ENCODE measurements around the gene SLC66A3.
"Not testable (repeated sequence)": the region's sequence is repeated elsewhere in the genome, so short reads cannot be mapped to it uniquely, and the experiment has no call there.

SLC66A3 gene

DNA sequence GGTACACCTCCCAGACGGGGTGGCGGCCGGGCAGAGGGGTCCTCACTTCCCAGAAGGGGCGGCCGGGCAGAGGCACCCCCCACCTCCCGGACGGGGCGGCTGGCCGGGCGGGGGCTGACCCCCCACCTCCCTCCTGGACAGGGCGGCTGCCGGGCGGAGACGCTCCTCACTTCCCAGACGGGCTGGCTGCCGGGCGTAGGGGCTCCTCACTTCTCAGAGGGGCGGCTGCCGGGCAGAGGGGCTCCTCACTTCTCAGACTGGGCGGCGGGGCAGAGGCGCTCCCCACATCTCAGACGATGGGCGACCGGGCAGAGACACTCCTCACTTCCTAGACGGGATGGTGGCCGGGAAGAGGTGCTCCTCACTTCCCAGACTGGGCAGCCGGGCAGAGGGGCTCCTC, 9.8 kb downstream of the SLC66A3 start:
- not testable (repeated sequence) for H3K4me3 Mint-ChIP-seq; H3K36me3 Mint-ChIP-seq; H3K27ac Mint-ChIP-seq; H3K9me3 Mint-ChIP-seq (ENCODE audit: low read depth); H3K27me3 Mint-ChIP-seq
- peaks cover 11% of the 10 kb centered on the region for H3K4me1 Mint-ChIP-seq (ENCODE audit: low read depth)

DNA sequence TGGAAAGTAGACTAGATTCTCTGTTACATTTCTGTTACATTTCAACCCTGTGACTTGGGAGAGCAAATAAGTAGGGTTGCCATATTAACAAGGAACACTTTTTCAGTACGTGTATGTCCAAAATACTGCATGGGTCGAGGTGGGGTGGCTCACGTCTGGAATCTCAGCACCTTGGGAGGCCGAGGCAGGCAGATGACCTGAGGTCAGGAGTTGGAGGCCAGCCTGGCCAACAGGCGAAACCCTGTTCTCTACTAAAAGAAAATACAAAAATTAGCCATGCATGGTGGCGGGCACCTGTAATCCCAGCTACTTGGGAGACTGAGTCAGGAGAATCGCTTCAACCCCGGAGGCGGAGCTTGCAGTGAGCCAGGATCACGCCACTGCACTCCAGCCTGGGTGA, 11.2 kb downstream of the SLC66A3 start:
- Mint-ChIP-seq H3K9me3 (ENCODE audit: low read depth) (no peaks in the 10 kb centered on the region), H3K4me3 (no peak overlapping the region), H3K36me3 (peaks cover 6% of the 10 kb centered on the region), H3K27ac (no peak overlapping the region), H3K4me1 (ENCODE audit: low read depth) (no peaks in the 10 kb centered on the region), H3K27me3 (no peaks in the 10 kb centered on the region)

DNA sequence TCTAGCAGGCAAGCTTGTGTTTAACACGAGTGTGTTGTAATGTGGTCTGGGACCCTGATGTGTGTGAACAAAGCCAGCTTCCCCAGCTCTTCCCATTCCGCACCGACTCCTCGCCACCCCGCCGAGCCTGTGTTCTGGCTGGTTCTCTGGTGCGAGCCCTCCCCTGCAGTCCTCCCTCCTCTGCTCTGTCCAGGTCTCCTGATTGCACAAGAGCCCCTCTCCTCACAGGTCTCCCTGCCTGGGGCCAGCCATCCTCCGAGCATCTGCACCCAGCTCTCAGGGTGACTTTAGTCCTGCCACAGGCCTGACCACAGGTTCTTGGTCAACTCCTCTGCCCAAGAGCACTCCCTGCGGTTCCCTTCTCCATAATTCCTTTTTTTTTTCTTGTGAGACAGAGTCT, 13.2 kb downstream of the SLC66A3 start:
- Mint-ChIP-seq H3K36me3 (peaks cover 4% of the 10 kb centered on the region), H3K4me1 (ENCODE audit: low read depth) (no peaks in the 10 kb centered on the region), H3K4me3 (no peak overlapping the region), H3K27ac (no peak overlapping the region), H3K27me3 (no peaks in the 10 kb centered on the region), H3K9me3 (ENCODE audit: low read depth) (no peaks in the 10 kb centered on the region)

DNA sequence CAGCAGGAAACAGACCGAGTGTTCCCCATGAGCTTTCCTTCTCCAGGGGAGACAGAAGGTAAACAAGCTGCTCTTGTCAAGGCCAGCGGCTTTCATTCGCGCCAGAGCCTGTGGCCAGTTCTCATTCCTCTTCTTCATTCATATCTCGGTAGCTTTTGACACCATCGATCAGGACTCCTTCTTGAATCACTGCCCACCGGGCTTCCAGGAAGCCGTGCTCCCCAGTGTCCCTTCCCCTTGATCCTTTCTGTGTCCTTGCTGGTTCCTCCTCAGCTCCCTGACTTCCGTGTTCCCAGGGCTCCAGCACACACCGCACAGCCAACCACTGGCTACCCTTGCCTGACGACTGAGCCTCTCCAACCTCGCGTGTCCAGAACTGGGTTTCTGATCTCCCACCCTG, 14.1 kb downstream of the SLC66A3 start:
- Mint-ChIP-seq H3K4me1 (ENCODE audit: low read depth) (no peaks in the 10 kb centered on the region), H3K27me3 (no peaks in the 10 kb centered on the region), H3K9me3 (ENCODE audit: low read depth) (no peaks in the 10 kb centered on the region), H3K27ac (no peak overlapping the region), H3K36me3 (peaks cover 2% of the 10 kb centered on the region), H3K4me3 (no peak overlapping the region)

DNA sequence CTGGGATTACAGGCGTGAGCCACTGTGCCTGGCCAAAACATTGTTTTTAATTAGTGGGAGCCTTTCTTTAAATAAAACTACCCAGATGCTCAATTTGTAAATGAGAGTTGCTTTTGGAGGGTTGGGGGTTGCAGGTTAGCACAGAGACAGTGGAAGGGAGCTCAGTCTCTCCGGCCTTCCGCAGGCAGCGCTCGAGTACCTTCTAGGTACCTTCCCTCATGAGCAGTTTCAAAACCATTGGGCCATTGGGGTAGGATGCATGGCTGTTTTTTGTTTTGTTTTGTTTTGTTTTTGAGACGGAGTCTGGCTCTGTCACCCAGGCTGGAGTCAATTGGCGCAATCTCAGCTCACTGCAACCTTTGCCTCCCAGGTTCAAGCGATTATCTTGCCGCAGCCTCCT, 19.0 kb downstream of the SLC66A3 start:
- Mint-ChIP-seq H3K9me3 (ENCODE audit: low read depth) (no peaks in the 10 kb centered on the region), H3K27me3 (no peaks in the 10 kb centered on the region), H3K4me3 (no peak overlapping the region), H3K27ac (no peak overlapping the region), H3K36me3 (peaks cover 2% of the 10 kb centered on the region), H3K4me1 (ENCODE audit: low read depth) (peaks cover 11% of the 10 kb centered on the region)

DNA sequence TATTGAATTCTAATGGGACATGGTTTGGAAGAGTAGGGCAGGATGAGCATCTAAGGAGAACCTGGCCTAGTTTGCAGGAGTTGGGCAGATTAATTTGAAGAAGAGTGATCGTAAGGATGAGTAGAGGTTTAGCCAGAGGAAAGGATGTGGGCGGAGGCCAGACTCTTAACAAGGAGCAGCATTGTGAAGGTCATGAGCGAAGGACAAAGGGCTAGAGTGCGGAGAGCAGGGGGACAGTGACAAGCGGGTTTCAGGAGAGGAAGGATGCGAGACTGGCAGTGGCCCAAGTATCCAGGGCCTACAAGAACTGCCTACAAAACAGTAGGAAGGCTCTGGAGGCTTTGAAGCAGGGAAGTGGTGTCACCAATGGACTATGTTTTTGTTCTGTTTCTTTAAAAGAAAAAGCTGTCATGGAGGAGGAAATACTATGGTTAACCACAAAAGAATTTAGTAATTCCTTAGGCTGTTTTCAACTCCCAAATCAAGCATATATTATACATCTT, 20.1 kb downstream of the SLC66A3 start:
- Mint-ChIP-seq H3K27ac (peak overlapping the region; percentile 28), H3K27me3 (no peaks in the 10 kb centered on the region), H3K4me3 (peak overlapping the region; percentile 4), H3K36me3 (peaks cover 2% of the 10 kb centered on the region), H3K9me3 (ENCODE audit: low read depth) (no peaks in the 10 kb centered on the region), H3K4me1 (ENCODE audit: low read depth) (peaks cover 11% of the 10 kb centered on the region)

DNA sequence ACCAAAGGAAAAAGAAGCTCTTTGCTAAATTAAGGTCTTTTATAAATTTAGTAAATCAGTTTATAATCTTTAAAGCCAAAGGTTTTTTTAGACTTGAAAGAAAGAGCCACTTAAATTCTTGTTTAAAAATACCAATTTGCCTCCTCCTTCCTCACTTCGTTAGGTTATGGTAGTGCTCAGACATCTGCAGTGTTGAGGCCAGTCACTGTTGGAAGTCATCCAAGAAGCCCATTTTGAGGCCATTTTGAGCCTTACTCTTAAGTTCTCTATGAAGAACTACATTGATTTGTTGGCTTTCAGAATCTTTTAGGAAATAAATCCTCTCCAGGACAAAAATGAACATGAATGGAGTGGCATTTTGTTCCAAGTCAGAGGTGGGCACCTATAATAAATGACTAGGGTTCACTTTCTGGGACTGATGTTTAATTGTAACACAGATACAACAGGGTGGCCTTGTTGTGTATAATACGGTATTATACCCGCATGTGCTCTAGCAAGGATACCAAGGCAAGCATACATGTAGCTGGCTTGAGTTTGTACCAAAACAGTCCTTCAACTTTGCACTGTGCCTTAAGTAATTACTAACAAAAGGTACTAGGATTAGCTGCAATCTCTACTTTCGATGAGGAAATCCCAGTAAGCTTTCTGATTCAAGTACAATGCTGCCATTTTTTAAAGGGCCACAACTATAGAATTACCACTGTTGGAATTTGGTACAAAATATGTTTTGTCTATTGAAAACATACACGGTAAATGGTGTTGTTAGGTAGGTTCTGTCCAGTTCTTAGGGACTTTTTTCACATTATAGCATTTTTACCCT, 22.8 kb downstream of the SLC66A3 start:
- Mint-ChIP-seq H3K4me1 (ENCODE audit: low read depth) (peaks cover 11% of the 10 kb centered on the region), H3K36me3 (peaks cover 2% of the 10 kb centered on the region), H3K27ac (no peak overlapping the region), H3K9me3 (ENCODE audit: low read depth) (no peaks in the 10 kb centered on the region), H3K27me3 (no peaks in the 10 kb centered on the region), H3K4me3 (no peak overlapping the region)

DNA sequence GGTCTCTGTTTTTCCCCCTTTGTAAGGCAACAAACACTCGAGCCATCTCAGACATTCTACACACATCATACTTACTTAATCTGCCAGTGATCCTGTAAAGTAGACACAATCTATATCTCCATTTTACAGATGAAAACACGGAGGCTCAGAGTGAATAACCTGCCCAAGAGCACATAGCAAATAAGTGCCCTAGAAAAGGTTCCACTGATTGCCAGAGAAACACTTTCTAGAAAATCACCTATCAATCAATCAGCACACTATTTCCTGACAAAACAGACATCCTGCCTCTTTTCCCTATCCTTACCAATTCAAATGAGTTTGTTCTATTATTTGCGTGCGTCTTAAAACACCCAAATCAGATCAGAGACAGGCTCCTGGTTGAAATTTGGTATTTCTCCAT, 23.9 kb downstream of the SLC66A3 start:
- no peak overlapping the region for H3K4me3 Mint-ChIP-seq
- no peak overlapping the region for H3K27ac Mint-ChIP-seq
- peaks cover 11% of the 10 kb centered on the region for H3K4me1 Mint-ChIP-seq (ENCODE audit: low read depth)
- no peaks in the 10 kb centered on the region for H3K9me3 Mint-ChIP-seq (ENCODE audit: low read depth)
- peaks cover 2% of the 10 kb centered on the region for H3K36me3 Mint-ChIP-seq
- H3K27me3 Mint-ChIP-seq = no peaks in the 10 kb centered on the region

DNA sequence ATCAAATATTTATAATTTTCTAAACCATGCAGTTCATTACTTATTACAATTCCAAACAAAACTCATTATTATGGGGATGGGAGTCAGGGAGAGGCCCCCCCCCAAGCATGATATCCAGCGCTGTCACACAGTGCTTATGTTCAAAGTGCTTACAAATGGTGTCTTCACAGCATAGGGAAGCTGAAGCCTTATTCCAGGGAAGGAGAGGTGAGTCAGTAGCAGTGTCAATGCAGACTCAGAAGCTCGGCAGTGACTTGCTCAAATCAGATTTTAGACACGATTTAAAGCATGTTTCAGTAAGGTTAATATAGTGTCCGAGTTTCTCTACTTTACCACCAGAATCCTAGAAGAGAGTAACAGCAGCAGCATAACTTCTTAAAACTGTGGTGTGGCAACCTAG, 24.6 kb downstream of the SLC66A3 start:
- H3K4me1 Mint-ChIP-seq (ENCODE audit: low read depth) = peaks cover 11% of the 10 kb centered on the region
- H3K27me3 Mint-ChIP-seq = no peaks in the 10 kb centered on the region
- H3K27ac Mint-ChIP-seq = no peak overlapping the region
- H3K9me3 Mint-ChIP-seq (ENCODE audit: low read depth) = no peaks in the 10 kb centered on the region
- peaks cover 2% of the 10 kb centered on the region for H3K36me3 Mint-ChIP-seq
- no peak overlapping the region for H3K4me3 Mint-ChIP-seq

DNA sequence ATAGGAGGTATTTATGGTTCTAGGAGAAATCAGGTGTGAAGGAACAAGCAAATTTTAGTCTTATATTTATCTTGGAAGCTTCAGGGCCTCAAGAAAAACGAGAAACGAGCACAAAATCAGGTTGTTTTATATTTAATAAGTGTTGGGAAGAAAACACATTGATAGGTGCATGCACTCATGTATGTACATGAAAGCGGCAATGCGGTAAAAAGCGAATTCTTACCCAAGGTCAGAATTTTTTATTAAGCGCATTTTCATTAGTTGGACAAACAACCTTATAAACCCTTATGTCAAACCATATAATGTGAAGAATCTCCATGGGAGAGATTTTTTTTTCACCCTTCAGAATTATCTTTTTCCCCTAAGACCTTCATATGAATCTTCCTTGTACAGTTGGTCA, 25.4 kb downstream of the SLC66A3 start:
- peaks cover 2% of the 10 kb centered on the region for H3K36me3 Mint-ChIP-seq
- no peak overlapping the region for H3K27ac Mint-ChIP-seq
- H3K4me3 Mint-ChIP-seq = no peak overlapping the region
- no peaks in the 10 kb centered on the region for H3K27me3 Mint-ChIP-seq
- H3K9me3 Mint-ChIP-seq (ENCODE audit: low read depth) = no peaks in the 10 kb centered on the region
- peaks cover 3% of the 10 kb centered on the region for H3K4me1 Mint-ChIP-seq (ENCODE audit: low read depth)

DNA sequence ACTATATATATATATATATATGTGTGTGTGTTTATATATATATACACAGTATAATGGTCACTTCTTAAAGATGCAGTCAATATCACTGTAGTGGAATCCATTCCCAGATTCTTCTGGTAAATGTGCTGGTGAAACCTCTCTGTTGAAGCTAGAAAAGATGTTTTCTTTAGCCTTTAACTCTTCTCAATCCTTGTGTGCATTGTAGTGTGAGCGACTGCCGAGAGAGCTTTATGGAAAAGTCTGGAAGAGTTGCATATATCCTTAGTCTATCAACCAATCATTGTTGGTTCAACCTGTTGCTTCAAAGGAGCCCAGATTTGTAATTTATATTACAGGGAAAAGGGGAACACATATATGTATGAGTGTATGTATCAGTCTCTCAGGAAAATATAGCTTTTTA, 27.7 kb downstream of the SLC66A3 start:
- peaks cover 3% of the 10 kb centered on the region for H3K36me3 Mint-ChIP-seq

DNA sequence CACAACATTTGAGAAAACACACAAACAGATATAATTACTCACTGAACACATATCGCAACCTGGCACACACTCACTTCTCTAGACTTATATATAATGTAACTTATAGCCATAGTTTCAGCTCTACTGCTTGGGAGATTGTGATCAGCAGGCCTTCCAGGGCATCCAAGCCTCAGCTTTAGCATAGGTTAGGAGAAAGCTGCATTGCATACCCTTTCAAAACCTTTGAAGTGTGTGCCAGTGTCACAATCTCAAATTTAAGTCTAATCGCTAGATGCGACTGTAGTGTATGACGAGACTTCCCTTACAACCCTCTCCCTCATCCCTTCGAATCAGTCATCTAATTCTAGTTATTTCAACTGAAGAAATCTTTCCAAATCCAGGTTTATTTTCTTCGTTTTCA, 30.9 kb downstream of the SLC66A3 start:
- Mint-ChIP-seq H3K4me1 (ENCODE audit: low read depth) (no peaks in the 10 kb centered on the region), H3K9me3 (ENCODE audit: low read depth) (no peaks in the 10 kb centered on the region), H3K27ac (no peak overlapping the region), H3K4me3 (no peak overlapping the region), H3K27me3 (no peaks in the 10 kb centered on the region), H3K36me3 (peaks cover 11% of the 10 kb centered on the region)

More for the DNA sequence above, 27.7 kb downstream of the SLC66A3 start:
- Mint-ChIP-seq H3K27ac (no peak overlapping the region), H3K4me1 (ENCODE audit: low read depth) (no peaks in the 10 kb centered on the region), H3K9me3 (ENCODE audit: low read depth) (no peaks in the 10 kb centered on the region), H3K4me3 (no peak overlapping the region), H3K27me3 (no peaks in the 10 kb centered on the region)

DNA sequence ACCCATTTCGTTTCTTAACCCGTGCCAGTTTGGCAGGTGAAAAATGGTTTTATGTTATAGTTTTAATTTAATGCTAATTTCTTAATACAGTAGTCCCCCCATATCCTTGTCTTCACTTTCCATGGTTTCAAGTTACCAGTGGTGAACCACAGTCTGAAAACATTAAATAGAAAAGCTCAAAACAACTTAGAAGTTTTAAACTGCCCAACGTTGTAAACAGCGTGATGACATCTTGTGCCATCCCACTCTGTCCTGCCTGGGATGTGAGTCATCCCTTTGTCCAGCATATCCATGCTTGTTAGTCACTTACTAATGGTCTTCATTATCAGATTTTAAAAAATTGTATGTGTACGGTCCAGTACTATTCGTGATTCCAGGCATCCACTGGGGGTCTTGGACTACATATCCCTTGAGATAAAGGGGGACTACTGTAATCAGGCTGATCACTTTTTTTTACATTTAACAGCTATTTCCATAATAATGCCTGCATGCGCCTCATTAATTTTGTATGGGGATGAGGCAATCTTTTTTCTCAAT, 31.9 kb downstream of the SLC66A3 start:
- no peak overlapping the region for H3K27ac Mint-ChIP-seq
- no peaks in the 10 kb centered on the region for H3K27me3 Mint-ChIP-seq
- H3K36me3 Mint-ChIP-seq = peaks cover 11% of the 10 kb centered on the region

DNA sequence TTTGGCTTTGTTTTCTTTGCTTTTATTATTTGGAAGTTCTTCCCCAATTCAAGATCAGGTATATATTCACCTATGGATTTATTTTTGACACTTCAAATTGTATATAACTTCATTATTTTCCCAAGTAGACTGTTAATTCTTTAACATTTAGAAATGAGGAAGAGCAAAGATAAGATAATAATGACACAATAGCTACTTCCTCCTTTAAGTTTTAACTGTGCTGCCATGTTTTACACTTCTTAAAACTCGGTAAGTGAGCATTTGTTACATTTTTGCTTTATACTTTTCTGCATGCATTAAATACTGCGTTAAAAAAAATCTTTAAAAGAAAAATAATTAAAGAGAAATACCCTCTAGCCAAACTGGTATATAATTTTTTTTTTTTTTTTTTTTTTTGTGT, 32.5 kb downstream of the SLC66A3 start:
- Mint-ChIP-seq H3K27me3 (no peaks in the 10 kb centered on the region), H3K4me3 (no peak overlapping the region), H3K9me3 (ENCODE audit: low read depth) (no peaks in the 10 kb centered on the region), H3K4me1 (ENCODE audit: low read depth) (no peaks in the 10 kb centered on the region), H3K27ac (no peak overlapping the region), H3K36me3 (peaks cover 11% of the 10 kb centered on the region)

More for the DNA sequence above, 31.9 kb downstream of the SLC66A3 start:
- H3K4me3 Mint-ChIP-seq = no peak overlapping the region
- H3K9me3 Mint-ChIP-seq (ENCODE audit: low read depth) = no peaks in the 10 kb centered on the region
- H3K4me1 Mint-ChIP-seq (ENCODE audit: low read depth) = no peaks in the 10 kb centered on the region

DNA sequence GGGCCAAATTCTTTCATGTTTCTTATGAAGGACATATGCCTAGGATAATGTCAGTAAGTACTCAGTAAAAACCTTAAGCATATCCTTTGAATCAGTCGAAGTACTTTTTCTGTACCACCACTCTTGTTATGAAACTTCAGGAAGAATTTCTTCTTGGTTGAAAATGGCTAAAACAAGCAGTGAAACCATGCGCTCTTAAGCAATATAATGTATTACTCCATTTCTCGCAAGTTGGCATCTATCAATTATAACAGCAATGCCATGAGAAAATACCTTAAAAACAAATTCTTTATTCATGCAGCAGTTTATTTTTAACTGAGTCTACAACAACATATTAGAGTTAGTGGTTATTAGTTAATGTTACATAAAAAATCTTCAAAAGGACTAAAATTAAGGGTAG, 41.0 kb downstream of the SLC66A3 start:
- Mint-ChIP-seq H3K4me1 (ENCODE audit: low read depth) (no peaks in the 10 kb centered on the region), H3K27ac (no peak overlapping the region), H3K4me3 (no peak overlapping the region), H3K9me3 (ENCODE audit: low read depth) (no peaks in the 10 kb centered on the region), H3K27me3 (no peaks in the 10 kb centered on the region), H3K36me3 (peaks cover 8% of the 10 kb centered on the region)

DNA sequence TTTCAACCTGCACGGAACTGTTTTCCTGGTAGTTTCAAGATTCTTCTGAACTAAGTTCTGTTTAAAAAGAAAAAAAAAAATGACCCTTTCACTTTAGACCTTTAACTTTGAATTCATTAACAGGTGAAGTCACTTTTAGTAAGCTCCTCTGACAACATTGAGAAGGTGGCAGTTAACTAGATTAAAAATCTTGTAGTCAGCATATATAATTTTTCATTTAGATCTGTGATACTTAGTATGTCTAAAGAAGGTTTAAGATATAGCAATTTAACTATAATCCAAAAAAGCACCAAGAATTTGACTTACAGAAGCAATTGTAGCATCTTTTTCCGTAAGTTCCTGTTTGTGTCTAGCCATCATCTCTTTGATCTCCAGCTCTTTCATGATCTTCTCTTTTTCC, 45.4 kb downstream of the SLC66A3 start:
- Mint-ChIP-seq H3K36me3 (peaks cover 8% of the 10 kb centered on the region), H3K27me3 (no peaks in the 10 kb centered on the region), H3K4me1 (ENCODE audit: low read depth) (peaks cover 8% of the 10 kb centered on the region), H3K27ac (no peak overlapping the region), H3K4me3 (no peak overlapping the region), H3K9me3 (ENCODE audit: low read depth) (no peaks in the 10 kb centered on the region)

Data from activated naive CD8-positive, alpha-beta T cell (primary cell).